NCI-H524 treated with DMSO at 0.1 percent for 48 hours (cell line): ENCODE results near the gene C2orf76.
"Not testable (repeated sequence)": the region's sequence is repeated elsewhere in the genome, so short reads cannot be mapped to it uniquely, and the experiment has no call there.

Experiments used
- DNase-seq: peaks from one replicate; lab custom pipeline; 2025; lab: John Stamatoyannopoulos, UW

Gene C2orf76

DNA sequence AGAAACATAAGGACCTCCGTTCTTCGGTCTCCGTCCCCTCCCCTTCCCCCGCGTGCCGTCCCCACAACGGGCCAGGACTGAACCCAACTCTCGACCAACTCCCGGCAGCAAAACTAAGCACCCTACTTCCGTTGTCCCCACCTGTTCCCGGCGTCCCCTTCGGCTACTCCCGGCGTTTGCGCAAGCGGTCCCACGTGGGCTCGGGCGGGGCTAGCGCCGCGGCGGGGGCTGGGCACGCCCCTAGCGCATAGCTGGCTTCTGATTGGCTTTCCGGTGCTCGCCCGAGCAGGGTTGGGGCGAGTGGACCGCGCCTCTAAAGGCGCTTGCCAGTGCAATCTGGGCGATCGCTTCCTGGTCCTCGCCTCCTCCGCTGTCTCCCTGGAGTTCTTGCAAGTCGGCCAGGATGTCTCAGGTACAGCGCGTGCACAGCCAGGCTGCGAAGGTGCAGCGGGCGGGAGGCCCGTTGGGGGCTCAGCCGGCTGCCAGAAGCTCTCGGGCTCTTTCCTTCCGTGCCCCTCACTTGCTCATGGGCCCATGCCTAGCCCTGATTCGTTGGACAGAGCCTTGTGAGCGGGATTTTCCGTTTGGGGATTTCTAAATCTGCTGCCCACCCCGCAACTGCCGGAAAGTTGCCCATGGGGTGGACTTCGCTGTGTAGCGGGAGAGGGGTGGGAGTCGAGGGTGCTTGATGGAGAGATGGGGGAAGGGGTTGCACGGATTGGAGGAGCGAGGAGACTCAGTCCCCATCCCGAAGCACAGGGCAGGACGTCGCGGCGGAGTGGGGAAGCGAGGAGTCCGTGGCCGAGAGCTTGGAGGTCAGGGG lies at the start of gene C2orf76, which contains the start of gene DBI:
Gene C2orf76, minus strand, starts transcription at position 186 of the 823 bp plus-strand sequence. CDS start 26,875 bp downstream, outside the sequence.
Gene DBI, plus strand, starts transcription at position 329 of the 823 bp plus-strand sequence. Its CDS starts 75 bp downstream, at position 404.
- DNase-seq: peak; percentile 80

DNA sequence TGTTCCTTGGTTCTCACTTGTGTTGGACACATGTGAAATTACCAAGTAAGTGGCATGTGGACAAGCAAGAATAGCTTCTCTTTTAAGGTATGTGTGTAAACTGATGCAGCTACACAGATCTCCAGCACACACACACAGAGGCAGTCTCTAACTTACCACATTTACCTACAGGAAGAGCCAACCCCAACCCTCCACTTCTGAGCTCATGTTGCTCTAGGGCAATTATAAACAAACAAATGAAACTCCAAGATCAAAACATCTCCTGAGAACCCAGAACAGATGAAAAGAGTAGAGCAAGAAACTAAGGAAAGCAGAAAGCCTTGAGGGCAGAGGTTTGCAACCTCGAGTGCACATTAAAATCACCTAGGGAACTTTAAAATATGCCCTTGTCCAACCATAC lies 49.0 kb upstream of the C2orf76 start:
- no peak for DNase-seq

DNA sequence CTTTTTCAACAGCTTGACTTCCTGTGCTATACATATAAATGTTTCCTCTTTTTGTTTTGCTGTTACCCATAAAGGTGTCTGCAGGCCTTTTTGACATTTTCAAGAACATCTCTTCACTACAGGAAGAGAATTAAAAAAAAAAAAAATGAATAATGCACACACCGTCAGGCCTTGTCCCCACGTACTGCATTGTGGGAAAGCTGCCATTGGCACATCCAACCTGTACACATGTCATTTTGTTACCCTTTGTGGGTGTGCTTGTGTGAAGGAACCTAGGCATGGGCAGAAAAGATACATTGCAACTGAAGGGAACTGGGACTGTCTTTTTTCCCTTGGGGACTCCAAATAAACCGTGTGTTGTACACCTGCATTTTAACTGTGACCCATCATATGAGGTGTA lies 48.3 kb upstream of the C2orf76 start:
- no peak for DNase-seq

DNA sequence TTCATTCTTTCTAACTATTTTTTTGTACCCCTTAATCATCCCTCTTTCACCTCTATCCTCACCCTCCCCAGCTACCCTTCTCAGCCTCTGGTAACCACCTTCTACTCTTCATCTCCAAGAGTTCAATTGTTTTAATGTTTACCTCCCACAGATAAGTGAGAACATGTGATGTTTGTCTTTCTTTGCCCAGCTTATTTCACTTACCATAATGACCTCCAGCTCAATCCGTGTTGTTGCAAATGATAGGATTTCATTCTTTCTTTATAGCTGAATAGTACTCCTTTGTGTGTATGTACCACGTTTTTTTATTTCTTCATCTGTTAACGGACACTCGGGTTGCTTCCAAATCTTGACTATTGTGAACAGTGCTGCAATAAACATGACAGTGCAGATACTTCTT lies 42.9 kb upstream of the C2orf76 start:
- no peak for DNase-seq

DNA sequence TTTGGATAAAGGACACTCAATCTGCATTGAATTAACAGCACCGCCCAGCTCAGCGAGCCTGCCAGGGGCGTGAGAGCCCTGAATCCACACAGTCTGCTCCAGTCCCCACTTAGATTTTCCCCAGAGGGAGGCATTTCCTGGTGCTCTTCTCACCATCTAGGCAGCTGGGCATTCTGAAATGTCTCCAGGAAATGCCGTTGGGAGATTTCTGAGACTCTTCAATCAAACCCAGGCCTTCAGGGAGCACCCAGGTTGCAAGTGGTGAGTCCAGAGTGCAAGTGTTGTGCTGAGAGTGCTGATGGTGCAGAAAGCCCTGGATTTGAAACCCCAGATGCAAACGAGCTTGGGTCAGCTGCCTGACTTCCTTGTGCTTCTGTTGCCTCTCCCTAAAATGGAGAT lies 41.6 kb upstream of the C2orf76 start:
- no peak for DNase-seq

DNA sequence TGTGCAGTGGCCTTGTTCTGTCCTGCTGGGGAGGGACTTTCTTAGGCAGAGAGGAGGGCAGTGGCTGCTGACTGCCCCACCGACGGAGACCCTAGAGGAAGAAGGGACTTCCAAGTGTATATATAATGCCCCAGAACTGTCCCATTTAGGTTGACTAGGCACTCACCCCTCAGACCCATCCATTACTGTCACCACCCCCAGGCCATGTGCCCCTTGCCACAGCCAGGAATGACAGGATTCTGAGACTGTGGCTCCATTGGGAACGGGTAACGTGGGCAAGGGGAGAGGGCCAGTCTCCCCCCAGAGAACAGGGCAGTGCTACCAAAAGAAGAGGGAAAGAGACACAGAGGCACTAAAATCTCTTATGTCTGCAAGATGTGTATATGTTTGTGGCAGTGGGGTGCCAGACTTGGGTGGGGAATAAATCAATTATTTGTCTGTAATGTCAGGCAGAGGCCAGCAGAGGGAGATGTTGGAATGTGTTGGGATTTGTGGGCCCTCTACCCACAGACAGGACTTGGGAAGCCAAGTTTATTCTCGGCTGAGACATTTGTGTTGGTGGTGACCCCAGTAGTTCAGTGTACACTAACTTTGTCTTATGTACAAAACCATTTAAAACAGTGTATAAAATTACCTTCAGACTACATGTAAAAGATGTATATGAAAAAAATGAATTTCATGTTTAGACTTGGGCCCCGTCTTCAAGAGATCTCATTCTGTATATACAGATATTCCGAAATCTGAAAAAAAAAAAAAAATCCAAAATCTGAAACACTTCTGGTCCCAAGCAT lies 41.0 kb upstream of the C2orf76 start:
- no peak for DNase-seq

DNA sequence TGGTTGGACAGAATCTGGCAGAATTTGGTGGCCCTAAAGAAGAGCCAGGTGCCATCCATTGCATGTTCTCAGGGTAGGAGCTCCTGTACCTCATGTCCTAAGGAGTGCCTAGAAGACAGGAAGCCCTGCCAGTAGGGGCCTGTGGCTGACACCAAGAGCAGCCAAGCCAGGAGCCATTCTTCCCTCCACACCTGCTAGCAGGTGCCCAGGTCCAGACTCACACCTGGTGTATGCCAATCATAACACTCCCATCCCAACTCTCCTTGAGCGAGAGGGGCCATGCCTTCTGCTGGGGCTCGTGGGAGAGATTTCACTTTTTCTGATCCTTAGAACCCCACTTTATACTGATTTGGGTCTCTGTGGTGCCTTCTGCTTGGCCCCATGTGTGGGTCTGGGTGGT lies 38.5 kb upstream of the C2orf76 start:
- no peak for DNase-seq

DNA sequence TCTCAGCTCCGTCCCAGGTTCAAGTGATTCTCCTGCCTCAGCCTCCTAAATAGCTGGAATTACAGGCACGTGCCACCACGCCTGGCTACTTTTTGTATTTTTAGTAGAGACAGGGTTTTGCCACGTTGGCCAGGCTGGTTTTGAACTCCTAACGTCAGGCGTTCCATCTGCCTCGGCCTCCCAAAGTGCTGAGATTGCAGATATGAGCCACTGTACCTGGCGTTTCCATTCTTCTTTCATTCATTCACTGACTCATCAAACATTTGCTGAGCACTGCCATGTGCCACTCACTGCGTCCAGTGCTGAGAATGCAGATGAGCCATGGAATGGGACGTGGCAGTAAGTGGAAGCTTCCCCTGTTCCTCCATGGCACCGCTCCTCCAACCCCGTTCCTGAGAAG lies 37.0 kb upstream of the C2orf76 start:
- not testable (repeated sequence) for DNase-seq

DNA sequence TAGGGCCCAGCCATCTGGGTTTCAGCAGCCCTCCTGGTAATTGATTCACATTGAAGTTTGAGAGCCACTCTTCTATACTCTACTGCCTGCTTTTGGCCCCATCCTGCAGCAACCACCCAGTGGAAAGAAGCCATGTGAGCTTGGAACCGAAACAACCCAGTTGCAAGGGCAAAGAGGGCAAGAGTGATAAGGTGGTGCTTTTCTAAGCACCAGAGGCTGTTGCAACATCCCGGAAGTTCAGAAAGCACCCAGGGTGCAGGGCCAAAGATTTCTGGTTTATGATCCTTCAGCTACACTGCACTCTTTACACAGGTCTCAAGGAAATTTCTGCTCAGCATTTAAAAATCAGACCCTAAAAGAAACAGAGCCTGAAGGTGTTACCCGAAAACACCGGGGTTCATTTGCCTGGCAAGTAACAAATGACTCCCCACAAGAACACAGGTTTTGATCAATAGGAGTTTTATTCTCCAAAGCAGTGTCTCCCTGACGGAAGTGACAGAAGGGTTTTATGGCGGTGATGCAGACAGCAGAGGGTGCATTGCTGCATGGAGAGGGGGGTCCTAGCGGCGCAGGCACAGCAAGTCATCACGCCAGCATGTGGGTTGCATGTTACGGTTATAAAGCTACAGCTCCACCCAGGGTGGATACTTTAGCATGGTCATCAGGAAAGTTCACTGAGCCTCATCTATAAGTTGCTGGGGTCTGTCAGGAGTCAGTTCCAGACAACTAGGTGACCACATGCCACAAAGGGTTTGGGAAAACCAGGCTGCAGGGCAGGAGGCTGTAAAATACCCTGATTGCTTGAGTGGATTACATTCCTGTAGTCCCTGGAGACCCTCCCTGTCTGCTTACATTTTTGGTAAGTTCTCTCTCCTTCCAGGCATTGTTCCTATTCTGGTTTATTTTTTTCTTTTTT lies 36.3 kb upstream of the C2orf76 start:
- DNase-seq: no peak

DNA sequence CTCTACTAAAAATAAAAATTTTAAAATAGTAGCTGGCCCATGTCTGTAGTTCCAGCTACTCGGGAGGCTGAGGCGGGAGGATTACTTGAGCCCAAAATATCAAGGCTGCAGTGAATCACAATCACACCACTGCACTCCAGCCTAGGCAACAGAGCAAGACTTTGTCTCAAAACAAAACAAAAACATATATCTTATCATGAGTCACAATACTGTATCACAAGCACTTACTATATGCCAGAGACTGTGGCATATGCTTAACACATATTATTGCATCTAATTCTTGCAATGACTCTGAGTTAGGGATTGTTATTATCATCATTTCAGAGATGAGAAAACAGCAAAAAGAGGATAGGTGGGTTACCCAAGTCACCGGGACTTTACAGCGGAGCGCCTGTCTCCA lies 35.5 kb upstream of the C2orf76 start:
- no peak for DNase-seq

DNA sequence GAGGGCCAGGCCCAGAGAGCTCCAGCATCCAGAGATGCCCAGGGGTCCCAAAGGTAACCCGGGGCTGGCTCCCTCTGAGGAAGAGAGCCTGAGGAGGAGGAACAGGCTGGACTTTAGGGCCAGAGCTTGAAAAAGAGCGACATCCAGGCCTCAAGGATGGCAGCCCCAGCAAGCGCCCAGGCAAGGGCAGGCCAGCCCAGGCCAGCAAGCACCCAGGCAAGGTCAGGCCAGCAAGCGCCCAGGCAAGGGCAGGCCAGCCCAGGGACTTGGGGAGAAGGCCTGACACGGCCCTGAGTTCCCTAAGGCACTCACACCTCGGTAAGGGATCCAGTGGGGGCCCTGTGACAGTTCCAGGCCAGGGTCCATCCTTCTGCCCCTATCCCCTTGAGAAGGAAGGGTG lies 30.6 kb upstream of the C2orf76 start:
- no peak for DNase-seq

DNA sequence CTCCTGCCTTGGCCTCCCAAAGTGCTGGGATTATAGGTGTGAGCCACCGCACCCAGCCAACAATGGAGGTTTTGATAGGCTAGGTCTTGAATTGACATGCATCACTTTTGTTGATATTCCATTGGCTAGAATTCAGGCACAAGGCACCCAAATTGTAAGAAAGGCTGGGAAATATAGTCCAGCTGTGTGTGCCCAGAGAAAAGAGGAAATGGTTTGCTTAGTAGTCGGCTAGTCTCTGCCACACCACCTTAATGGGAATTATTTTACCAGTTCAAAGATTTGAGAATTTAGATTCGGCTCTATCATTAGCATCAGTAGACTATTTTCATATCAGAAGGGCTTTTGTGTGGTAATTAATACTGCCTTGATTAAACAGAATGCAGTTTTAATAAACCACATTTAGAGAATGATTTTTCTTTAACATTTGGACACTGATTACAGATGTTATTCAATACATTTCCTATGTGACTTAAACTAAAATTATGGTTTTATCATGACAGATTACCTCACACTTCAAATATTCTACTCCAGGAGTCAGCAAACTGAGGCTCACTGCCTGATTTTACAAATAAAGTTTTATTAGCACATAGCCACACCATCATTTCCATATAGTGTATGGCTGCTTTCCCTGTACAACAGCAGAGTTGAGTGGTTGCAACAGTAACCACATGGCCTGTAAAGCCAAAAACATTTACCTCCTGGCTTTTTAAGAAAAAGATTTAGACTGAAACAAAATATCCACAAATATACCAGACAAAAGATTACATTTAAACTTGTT lies 27.5 kb upstream of the C2orf76 start:
- no peak for DNase-seq

DNA sequence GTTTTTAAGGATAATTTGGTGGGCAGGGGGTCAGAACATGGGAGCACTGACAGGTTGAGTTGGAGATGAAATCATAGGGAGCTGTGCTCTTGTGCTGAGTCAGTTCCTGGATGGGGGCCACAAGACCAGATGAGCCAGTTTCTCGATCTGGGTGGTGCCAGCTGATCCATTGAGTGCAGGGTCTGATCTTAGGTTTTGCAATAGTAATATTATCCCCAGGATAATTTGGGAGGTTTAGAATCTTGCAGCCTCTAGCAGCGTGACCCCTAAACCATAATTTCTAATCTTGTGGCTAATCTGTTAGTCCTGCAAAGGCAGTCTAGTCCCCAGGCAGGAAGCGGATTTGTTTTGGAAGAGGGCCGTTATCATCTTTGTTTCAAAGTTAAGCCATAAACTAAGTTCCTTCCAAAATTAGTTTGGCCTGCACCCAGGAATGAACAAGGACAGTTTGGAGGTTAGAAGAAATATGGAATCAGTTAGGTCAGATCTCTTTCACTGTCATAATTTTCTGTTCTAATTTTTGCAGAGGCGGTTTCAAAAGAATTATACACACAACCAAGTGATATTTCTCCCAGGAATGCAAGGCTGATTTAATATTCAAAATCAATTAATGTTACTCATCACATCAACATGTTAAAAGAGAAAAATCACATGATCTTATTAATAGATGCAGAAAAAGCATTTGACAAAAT lies 23.1 kb upstream of the C2orf76 start:
- no peak for DNase-seq

DNA sequence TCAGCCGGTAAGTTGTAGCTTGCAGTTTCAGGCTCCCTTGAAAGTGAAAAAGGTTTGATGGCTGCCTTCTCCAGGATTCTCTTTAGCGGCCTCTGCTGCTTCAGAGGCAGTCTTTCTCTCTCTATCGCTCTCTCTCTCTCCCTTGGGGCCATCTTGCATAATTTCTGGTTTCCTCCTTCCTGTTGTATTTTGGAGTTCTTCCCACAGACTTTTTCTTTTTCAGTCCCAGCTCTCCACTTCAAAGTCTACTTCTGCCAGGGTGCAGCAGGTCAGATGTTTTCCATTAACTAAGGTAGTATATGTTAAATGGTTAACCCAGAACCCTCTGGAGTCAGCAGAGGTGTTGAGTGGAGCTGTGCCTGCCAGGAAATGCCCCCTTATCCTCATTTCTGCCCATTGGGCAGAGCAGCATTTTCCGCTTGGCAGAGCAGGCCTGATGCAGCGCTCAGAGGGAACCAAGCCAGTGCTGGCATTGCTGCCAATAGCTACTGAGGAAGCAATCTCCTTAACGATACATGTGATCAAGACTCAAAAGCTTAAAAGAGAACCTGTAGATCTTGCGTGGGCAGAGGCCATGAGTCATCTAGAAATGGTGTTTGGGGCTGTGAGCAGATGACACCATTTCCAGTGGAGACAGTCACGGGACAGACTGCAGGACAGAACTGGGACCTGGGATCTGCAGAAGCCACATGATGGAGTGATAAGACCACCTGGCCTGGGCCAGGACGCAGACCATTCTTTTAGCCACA lies 20.9 kb upstream of the C2orf76 start:
- DNase-seq: no peak

DNA sequence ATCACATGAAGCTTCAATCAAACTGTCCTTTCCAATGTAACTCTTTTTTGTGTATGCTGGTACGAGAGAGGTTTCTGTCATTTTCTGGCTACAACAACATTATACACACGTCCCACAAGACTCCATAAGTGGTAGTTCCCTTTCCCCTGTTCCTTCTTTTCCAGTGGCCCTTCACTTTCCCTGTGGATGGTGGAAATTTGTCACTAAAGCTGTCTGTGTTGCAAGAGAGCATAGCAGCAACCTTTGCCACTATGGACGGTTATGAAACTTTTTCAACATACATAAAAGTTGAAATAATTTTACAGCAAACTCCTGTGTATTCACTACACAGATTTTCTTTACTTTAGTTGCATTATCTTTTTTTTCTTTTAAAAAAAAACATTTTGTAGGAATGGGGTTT lies 18.8 kb upstream of the C2orf76 start:
- no peak for DNase-seq

DNA sequence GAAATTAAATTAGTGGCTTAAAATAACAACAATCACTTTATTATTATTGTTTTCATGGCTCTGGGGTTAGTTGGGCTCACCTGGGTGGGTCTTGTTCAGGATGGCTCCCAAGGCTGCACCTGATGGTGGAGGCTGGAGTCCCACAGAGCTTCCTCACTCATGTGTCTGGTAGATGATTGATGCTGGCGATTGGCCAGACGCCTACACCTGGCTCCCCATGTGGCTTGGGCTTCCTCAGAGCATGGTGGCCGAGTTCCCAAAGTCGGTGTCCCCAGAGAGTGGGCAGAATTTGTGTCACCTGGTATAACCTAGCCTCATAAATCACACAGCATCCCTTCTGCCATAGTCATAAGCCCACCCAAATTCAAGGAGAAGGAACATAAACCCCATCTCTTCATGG lies 18.3 kb upstream of the C2orf76 start:
- DNase-seq: no peak

DNA sequence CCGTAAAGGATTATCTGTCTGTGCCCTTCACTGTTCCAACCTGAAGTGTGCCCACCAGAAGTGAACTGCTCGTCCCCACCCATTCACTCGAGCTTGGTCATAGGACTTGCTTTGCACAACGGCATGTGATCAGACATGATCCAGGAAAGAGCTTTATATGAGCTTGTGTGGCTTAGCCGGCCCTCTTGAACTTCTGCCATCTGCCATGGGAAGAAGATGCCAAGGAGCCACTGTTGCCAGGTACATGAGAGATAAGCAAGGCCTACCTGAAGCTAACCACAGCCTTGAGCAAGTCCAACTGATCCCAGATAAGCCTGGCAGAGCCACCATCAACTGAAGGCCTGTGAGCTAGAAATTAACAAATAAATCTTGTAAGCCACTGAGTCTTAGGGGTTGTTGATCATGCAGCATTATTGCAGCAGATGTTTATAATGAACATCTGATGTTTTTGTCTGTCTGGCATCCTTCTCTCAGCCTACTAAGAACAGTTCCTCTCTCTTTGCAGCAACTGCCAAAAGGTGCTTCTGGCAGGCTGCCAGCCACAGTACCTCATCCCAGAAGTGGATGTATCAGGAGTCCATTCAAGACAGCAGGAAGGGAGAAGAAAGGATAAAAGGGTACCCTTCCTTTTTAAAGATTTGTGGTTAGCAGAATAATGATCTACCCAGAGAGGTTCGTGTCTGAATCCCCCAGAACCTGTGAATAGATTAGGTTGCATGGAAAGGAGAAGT lies 16.9 kb upstream of the C2orf76 start:
- peak; percentile 94 for DNase-seq

DNA sequence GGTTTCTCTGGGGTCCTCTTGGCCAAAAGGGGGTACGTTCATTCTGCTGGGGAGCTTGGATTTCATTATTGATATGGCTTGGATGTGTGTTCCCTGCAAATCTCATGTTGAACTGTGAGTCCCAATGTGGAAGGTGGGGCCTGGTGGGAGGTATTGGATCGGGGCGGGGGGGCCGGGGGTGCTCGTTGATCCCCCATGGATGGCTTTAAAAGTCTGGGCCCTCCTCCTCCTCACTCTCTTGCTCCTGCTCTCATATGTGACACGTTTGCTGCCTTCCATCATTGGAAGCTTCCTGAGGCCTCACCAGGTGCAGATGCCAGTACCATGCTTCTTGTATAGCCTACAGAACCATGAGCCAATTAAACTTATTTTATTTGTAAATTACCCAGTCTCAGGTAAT lies 11.9 kb upstream of the C2orf76 start:
- no peak for DNase-seq

DNA sequence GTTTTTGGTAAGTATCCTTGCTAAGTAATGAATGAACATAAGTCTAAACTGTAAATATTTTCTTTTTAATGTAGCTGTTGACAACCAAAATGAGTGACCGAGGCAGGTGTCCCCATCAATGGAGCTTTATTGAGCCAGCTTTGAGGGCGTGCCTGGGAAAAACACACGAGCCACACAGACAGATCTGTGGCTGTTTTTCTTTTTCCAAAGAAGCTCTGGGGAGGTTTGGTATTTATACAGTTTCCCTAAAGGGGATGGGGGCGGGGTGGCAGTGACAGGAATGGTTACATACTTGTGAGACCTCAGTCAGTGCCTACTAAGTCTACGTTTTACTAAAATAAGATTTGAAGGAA lies 11.3 kb upstream of the C2orf76 start:
- no peak for DNase-seq
